Neuronal stem cell (in vitro differentiated cells): ENCODE data around the gene MGLL.

ENCODE experiments used
- DNase-seq: peaks from one replicate; pipeline ENCODE4 v3.0.0-alpha.2; 2013; ENCODE audit warnings: low spot score
- H2AFZ ChIP-seq: one replicate; pipeline ENCODE4 v1.6.1; 2013; ENCODE audit warnings: mild to moderate bottlenecking, low read length, inconsistent platforms
- H2AK5ac ChIP-seq: 2 replicates; pipeline ENCODE4 v1.6.1; 2013; ENCODE audit warnings: low read depth, mild to moderate bottlenecking, inconsistent platforms, low read length, moderate library complexity, mixed read lengths
- H2BK120ac ChIP-seq: 2 replicates; pipeline ENCODE4 v1.6.1; 2013; ENCODE audit warnings: low read depth, mild to moderate bottlenecking, inconsistent platforms, low read length, moderate library complexity, mixed read lengths
- H2BK12ac ChIP-seq: one replicate; pipeline ENCODE4 v1.6.1; 2013; ENCODE audit warnings: low read length, inconsistent platforms
- H2BK15ac ChIP-seq: 2 replicates; pipeline ENCODE4 v1.6.1; 2013; ENCODE audit warnings: mild to moderate bottlenecking, low read length, inconsistent platforms, mixed read lengths
- H2BK5ac ChIP-seq: one replicate; pipeline ENCODE4 v1.6.1; 2013; ENCODE audit warnings: inconsistent platforms, mild to moderate bottlenecking, low read length, moderate library complexity
- H3K14ac ChIP-seq: one replicate; pipeline ENCODE4 v1.6.1; 2013; ENCODE audit warnings: low read length, inconsistent platforms
- H3K18ac ChIP-seq: 2 replicates; pipeline ENCODE4 v1.6.1; 2013; ENCODE audit warnings: low read length, inconsistent platforms
- H3K23ac ChIP-seq: 2 replicates; pipeline ENCODE4 v1.6.1; 2013; ENCODE audit warnings: low read depth, mild to moderate bottlenecking, mixed read lengths, low read length, inconsistent platforms; ENCODE audit not compliant: poor library complexity
- H3K27ac ChIP-seq: replicated peaks from 3 replicates; pipeline ENCODE4 v1.5.1; 2013; ENCODE audit warnings: low read length, inconsistent platforms
- H3K27me3 ChIP-seq, 3 experiments: 2 replicates each; pipeline ENCODE4 v1.6.1; 2013; ENCODE audit warnings: low read length in 3 of 3, mild to moderate bottlenecking in 2 of 3, inconsistent platforms in 1 of 3, low read depth in 1 of 3, mixed read lengths in 1 of 3, moderate library complexity in 1 of 3; ENCODE audit not compliant: control insufficient read depth in 3 of 3, insufficient read depth in 3 of 3
- H3K36me3 ChIP-seq, 2 donors: replicated peaks in 1 of 2; 2 replicates each; pipeline ENCODE4 v1.6.1; 2013; ENCODE audit warnings: low read length in 2 of 2; ENCODE audit not compliant: control insufficient read depth in 2 of 2, insufficient read depth in 2 of 2
- H3K4ac ChIP-seq: 2 replicates; pipeline ENCODE4 v1.6.1; 2013; ENCODE audit warnings: inconsistent platforms, mild to moderate bottlenecking, low read length, moderate library complexity
- H3K4me1 ChIP-seq, 2 donors: 1 replicate in 1 of 2; 2 replicates in 1 of 2; pipeline ENCODE4 v1.6.1; 2013; ENCODE audit warnings: low read length in 2 of 2, low read depth in 1 of 2; ENCODE audit not compliant: control insufficient read depth in 2 of 2, insufficient read depth in 1 of 2
- H3K4me2 ChIP-seq: one replicate; pipeline ENCODE4 v1.6.1; 2013; ENCODE audit warnings: mild to moderate bottlenecking, low read length, inconsistent platforms; ENCODE audit not compliant: insufficient read depth, poor library complexity, severe bottlenecking
- H3K4me3 ChIP-seq, 2 donors: 2 replicates each; pipeline ENCODE4 v1.5.1; 2013; ENCODE audit warnings: low read length in 2 of 2, mild to moderate bottlenecking in 2 of 2, inconsistent platforms in 1 of 2, moderate library complexity in 1 of 2
- H3K79me1 ChIP-seq: one replicate; pipeline ENCODE4 v1.6.1; 2013; ENCODE audit warnings: low read depth, mild to moderate bottlenecking, inconsistent platforms, low read length, moderate library complexity
- H3K9ac ChIP-seq: one replicate; pipeline ENCODE4 v1.6.1; 2013; ENCODE audit warnings: mild to moderate bottlenecking, low read depth, low read length, inconsistent platforms; ENCODE audit not compliant: poor library complexity
- H3K9me3 ChIP-seq, 2 donors: replicated peaks in 1 of 2; 2 replicates each; pipeline versions ENCODE3 to v1.6.1; 2013; ENCODE audit warnings: low read length in 2 of 2, mild to moderate bottlenecking in 2 of 2, inconsistent platforms in 1 of 2, low read depth in 1 of 2, mixed read lengths in 1 of 2, moderate library complexity in 1 of 2; ENCODE audit not compliant: control insufficient read depth in 2 of 2, insufficient read depth in 1 of 2
- H4K8ac ChIP-seq: one replicate; pipeline ENCODE4 v1.6.1; 2013; ENCODE audit warnings: low read depth, mild to moderate bottlenecking, inconsistent platforms, low read length, moderate library complexity
- H4K91ac ChIP-seq: one replicate; pipeline ENCODE4 v1.6.1; 2013; ENCODE audit warnings: low read length, low read depth, mild to moderate bottlenecking, inconsistent platforms; ENCODE audit not compliant: poor library complexity
- WGBS, 2 donors: extraction: QIAGEN DNeasy Blood & Tissue Kit; methylation state at CpG; one replicate each; pipeline ENCODE4 v1.1.7; 2013; ENCODE audit warnings: missing lambda C conversion rate in 2 of 2, mixed read lengths in 1 of 2; ENCODE audit not compliant: insufficient read length in 2 of 2, insufficient replicate concordance in 1 of 2; ENCODE audit errors: extremely low coverage in 2 of 2; 5-methylcytosine and 5-hydroxymethylcytosine counted together

MGLL gene

GRCh38 chr3:127708837-127709236 lies 113.5 kb downstream of the MGLL start:
- Histone ChIP-seq H3K18ac (no peak overlapping the region), H3K27me3 (peaks cover 0 to 18% (median 0%) of the 10 kb centered on the region in 3 experiments), H2BK120ac (no peak overlapping the region), H4K91ac (no peak overlapping the region), H3K9me3 (no peaks in the 10 kb centered on the region), H3K4ac (no peak overlapping the region), H3K4me3 (no peak overlapping the region), H2BK5ac (no peak overlapping the region), H3K4me2 (no peak overlapping the region), H2BK12ac (no peak overlapping the region), H2BK15ac (no peak overlapping the region), H3K27ac (no peak overlapping the region), H3K9ac (no peak overlapping the region), H3K36me3 (no peaks in the 10 kb centered on the region), H3K4me1 (peaks cover 0 to 9% of the 10 kb centered on the region in 2 donors), H2AFZ (no peak overlapping the region), H3K14ac (no peak overlapping the region), H4K8ac (no peak overlapping the region), H3K23ac (no peak overlapping the region), H3K79me1 (peaks cover 2% of the 10 kb centered on the region), H2AK5ac (no peak overlapping the region)
- no CpG with 5 or more reads among the region's 2 CpGs for WGBS, 2 donors
- no peak for DNase-seq

GRCh38 chr3:127707851-127708411 lies 114.4 kb downstream of the MGLL start:
- H3K23ac ChIP-seq, result no peak overlapping the region
- peaks cover 0 to 11% (median 0%) of the 10 kb centered on the region in 3 experiments for H3K27me3 ChIP-seq
- no peak overlapping the region for H3K4ac ChIP-seq
- no peak overlapping the region for H4K91ac ChIP-seq
- no peak for DNase-seq
- H2AFZ ChIP-seq, result no peak overlapping the region
- no peak overlapping the region for H2BK5ac ChIP-seq
- no peak overlapping the region for H2AK5ac ChIP-seq
- H3K4me2 ChIP-seq, result no peak overlapping the region
- no peaks in the 10 kb centered on the region for H3K36me3 ChIP-seq
- no peak overlapping the region for H3K9ac ChIP-seq
- H3K27ac ChIP-seq, result no peak overlapping the region
- no peak overlapping the region for H2BK15ac ChIP-seq
- no peaks in the 10 kb centered on the region for H3K9me3 ChIP-seq
- H3K18ac ChIP-seq, result no peak overlapping the region
- WGBS, 2 donors, result no CpG with 5 or more reads among the region's 13 CpGs
- peaks cover 0 to 4% of the 10 kb centered on the region in 2 donors for H3K4me1 ChIP-seq
- peaks cover 2% of the 10 kb centered on the region for H3K79me1 ChIP-seq
- no peak overlapping the region for H4K8ac ChIP-seq
- no peak overlapping the region for H3K4me3 ChIP-seq
- no peak overlapping the region for H2BK120ac ChIP-seq
- H2BK12ac ChIP-seq, result no peak overlapping the region
- H3K14ac ChIP-seq, result no peak overlapping the region

- Histone ChIP-seq H2BK15ac (no peak overlapping the region), H3K4me1 (peaks cover 0 to 4% of the 10 kb centered on the region in 2 donors), H2BK5ac (no peak overlapping the region), H3K27me3 (peaks cover 0 to 8% (median 0%) of the 10 kb centered on the region in 3 experiments), H3K18ac (peak overlapping the region; percentile 11), H2BK120ac (no peak overlapping the region), H3K14ac (no peak overlapping the region), H4K91ac (no peak overlapping the region), H3K79me1 (peaks cover 2% of the 10 kb centered on the region), H3K4me3 (peak overlapping the region in 1 of 2 donors; percentile 18), H3K9me3 (no peaks in the 10 kb centered on the region), H3K27ac (no peak overlapping the region), H3K23ac (no peak overlapping the region), H4K8ac (no peak overlapping the region), H2AFZ (no peak overlapping the region), H3K9ac (no peak overlapping the region), H3K4me2 (no peak overlapping the region), H2BK12ac (no peak overlapping the region), H3K4ac (no peak overlapping the region), H3K36me3 (no peaks in the 10 kb centered on the region), H2AK5ac (peak overlapping the region; percentile 35)
- WGBS, 2 donors, result no CpG with 5 or more reads among the region's 16 CpGs
- DNase-seq, result no peak
These were observed 115.4 kb downstream of the MGLL start for GRCh38 chr3:127706785-127707351.

GRCh38 chr3:127706312-127706711 lies 116.0 kb downstream of the MGLL start:
- H3K9ac ChIP-seq, result no peak overlapping the region
- no peak overlapping the region for H3K27ac ChIP-seq
- no peaks in the 10 kb centered on the region for H3K36me3 ChIP-seq
- no peak overlapping the region for H3K14ac ChIP-seq
- H3K27me3 ChIP-seq, result peaks cover 0 to 8% (median 0%) of the 10 kb centered on the region in 3 experiments
- H3K18ac ChIP-seq, result no peak overlapping the region
- no peak overlapping the region for H3K4me2 ChIP-seq
- H2BK120ac ChIP-seq, result no peak overlapping the region
- no CpG with 5 or more reads among the region's 7 CpGs for WGBS, 2 donors
- no peak overlapping the region for H2AFZ ChIP-seq
- H4K8ac ChIP-seq, result peak overlapping the region; percentile 0
- H3K4me3 ChIP-seq, result no peak overlapping the region
- no peak overlapping the region for H4K91ac ChIP-seq
- no peak overlapping the region for H2AK5ac ChIP-seq
- H3K79me1 ChIP-seq, result peaks cover 2% of the 10 kb centered on the region
- H2BK12ac ChIP-seq, result no peak overlapping the region
- no peak overlapping the region for H3K4ac ChIP-seq
- peak overlapping the region; percentile 25 for H2BK15ac ChIP-seq
- H3K9me3 ChIP-seq, result no peaks in the 10 kb centered on the region
- no peak for DNase-seq
- H2BK5ac ChIP-seq, result no peak overlapping the region
- H3K4me1 ChIP-seq, result peaks cover 0 to 4% of the 10 kb centered on the region in 2 donors
- no peak overlapping the region for H3K23ac ChIP-seq
